HG02970 (cell line): Measurements from ENCODE around the gene NGEF.

Experiments used
- ATAC-seq: cut with Tn5 transposase; IDR thresholded peaks from one replicate; pipeline ENCODE4 v1.9.1; 2021; ENCODE audit warnings: mild to moderate bottlenecking, moderate library complexity, moderate number of reproducible peaks; ENCODE audit not compliant: unreplicated experiment, low FRiP score

Gene NGEF

GRCh38 chr2:233044974-233045605, 32.0 kb upstream of the NGEF start:
- no peak for ATAC-seq

GRCh38 chr2:233042549-233042948, 29.5 kb upstream of the NGEF start:
- no peak for ATAC-seq

DNA sequence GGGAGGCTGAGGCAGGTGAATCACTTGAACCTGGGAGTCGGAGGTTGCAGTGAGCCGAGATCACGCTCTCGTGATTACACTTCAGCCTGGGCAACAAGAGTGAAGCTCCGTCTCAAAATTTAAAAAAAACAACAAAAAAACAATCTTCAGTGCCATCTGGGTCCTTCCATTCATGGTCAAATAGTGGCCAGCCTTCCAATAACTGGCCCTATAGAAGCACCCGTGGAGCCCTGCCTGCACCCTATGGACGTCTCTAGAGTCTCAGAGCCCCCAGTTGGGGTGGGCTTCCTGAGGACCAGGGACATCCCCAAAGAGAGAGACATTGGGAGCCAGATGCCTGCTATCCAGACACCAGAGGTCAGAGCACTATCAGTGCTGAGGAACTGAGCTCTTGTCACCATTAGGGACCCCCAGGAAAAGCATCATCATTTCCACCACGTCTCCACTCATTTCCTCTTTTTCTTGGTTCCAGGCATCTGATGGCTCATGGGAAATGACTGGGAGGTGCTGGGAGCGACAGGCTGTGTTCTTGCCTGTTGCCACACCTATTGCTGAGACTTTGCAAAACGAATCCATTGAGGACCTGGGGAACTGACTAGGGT, 28.8 kb upstream of the NGEF start:
- no peak for ATAC-seq

- ATAC-seq: no peak
Observed at GRCh38 chr2:233040571-233040970, 27.5 kb upstream of the NGEF start.

- ATAC-seq: no peak
Observed at GRCh38 chr2:233039846-233040530, 26.9 kb upstream of the NGEF start.

GRCh38 chr2:233039212-233039845, 26.3 kb upstream of the NGEF start:
- no peak for ATAC-seq

- ATAC-seq: no peak
Observed at GRCh38 chr2:233037078-233037477, 24.0 kb upstream of the NGEF start.

GRCh38 chr2:233036162-233036838, 23.2 kb upstream of the NGEF start:
- no peak for ATAC-seq

- no peak for ATAC-seq
Observed at GRCh38 chr2:233035426-233036161, 22.5 kb upstream of the NGEF start.

DNA sequence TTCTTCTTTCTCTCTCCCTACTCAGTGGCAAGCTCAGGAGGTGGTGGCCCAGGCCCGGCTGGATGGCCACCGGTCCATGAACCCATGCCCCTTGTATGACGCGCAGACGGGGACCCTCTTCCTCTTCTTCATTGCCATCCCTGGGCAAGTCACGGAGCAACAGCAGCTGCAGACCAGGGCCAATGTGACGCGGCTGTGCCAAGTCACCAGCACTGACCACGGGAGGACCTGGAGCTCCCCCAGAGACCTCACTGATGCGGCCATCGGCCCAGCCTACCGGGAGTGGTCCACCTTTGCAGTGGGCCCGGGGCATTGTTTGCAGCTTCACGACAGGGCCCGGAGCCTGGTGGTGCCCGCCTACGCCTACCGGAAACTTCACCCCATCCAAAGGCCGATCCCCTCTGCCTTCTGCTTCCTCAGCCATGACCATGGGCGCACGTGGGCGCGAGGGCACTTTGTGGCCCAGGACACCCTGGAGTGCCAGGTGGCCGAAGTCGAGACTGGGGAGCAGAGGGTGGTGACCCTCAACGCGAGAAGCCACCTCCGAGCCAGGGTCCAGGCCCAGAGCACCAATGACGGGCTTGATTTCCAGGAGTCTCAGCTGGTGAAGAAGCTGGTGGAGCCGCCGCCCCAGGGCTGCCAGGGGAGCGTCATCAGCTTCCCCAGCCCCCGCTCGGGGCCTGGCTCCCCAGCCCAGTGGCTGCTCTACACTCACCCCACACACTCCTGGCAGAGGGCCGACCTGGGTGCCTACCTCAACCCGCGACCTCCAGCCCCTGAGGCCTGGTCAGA, 21.2 kb upstream of the NGEF start:
- ATAC-seq: no peak

GRCh38 chr2:233033672-233034071, 20.6 kb upstream of the NGEF start:
- no peak for ATAC-seq

GRCh38 chr2:233032551-233033320, 19.7 kb upstream of the NGEF start, which contains the start of gene NEU2:
Gene NEU2 (plus strand): TSS chr2:233032672. CDS start chr2:233032672, 0 bp downstream.
- no peak for ATAC-seq

- no peak for ATAC-seq
Observed at GRCh38 chr2:233031556-233032500, 18.8 kb upstream of the NGEF start.

DNA sequence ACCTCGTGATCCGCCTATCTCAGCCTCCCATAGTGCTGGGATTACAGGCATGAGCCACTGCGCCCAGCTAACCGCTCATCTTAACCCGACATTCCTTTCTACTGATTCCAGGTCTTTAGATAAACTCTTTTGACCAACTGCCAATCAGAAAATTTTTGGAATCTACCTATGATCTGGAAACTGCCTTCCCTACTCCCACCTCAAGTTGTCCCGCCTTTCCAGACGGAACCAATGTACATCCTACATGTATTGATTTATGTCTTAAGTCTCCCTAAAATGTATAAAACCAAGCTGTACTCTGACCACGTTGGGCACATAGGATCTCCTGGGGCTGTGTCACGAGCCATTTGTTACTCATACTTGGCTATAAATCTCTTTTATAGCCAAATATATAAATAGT, 16.3 kb upstream of the NGEF start:
- no peak for ATAC-seq

GRCh38 chr2:233026198-233026813, 13.2 kb upstream of the NGEF start:
- ATAC-seq: no peak

- no peak for ATAC-seq
Observed at GRCh38 chr2:233025706-233026105, 12.7 kb upstream of the NGEF start.

DNA sequence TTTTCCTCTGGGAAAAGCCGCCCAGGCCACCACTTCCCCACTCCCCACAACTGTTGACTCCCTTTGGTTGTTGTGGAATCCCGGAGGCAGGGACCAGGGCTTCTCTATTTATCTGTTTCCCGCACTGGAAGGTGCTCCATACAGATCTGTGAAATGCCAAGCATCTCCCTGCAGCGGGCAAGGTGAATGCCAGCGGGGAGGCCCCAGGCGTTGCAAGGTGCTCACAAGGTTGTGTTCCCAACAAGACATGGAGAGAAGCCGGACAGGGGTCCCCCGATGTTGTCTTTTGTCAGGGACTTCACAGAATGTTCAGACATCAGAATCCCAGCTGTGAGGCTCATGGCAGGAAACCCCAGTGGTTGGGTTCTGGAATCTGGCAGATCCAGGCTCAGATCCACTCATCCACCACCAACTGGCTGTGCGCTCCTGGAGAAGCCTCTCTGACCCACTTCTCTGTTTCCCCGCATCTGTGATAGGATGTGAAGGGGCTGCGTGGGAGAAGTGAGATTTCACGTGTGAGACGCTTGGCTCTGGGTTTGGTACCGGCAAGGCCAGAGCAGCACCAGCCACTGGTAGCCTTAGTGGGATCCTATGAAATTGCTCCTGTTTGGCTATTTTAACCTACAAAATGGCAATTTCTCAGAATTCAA, 10.8 kb upstream of the NGEF start:
- no peak for ATAC-seq
